Mesenchymal stem cell (in vitro differentiated cells and primary cell): Measurements from ENCODE around the gene PDK2.

Experiments
- DNase-seq: peaks from one replicate; pipeline ENCODE4 v3.0.0-alpha.2; 2013
- H2AFZ ChIP-seq: one replicate; pipeline ENCODE4 v1.6.1; 2013; ENCODE audit warnings: low read depth, mild to moderate bottlenecking, control low read depth, inconsistent platforms, low read length, moderate library complexity
- H2AK5ac ChIP-seq: 2 replicates; pipeline ENCODE4 v1.6.1; 2013; ENCODE audit warnings: low read length, moderate library complexity, mild to moderate bottlenecking, inconsistent platforms; ENCODE audit not compliant: severe bottlenecking
- H2BK120ac ChIP-seq: one replicate; pipeline ENCODE4 v1.6.1; 2013; ENCODE audit warnings: low read depth, mild to moderate bottlenecking, inconsistent platforms, low read length, moderate library complexity
- H2BK12ac ChIP-seq, 2 experiments: one replicate each; pipeline ENCODE4 v1.6.1; 2013; ENCODE audit warnings: inconsistent platforms in 2 of 2, low read length in 2 of 2, mild to moderate bottlenecking in 2 of 2, moderate library complexity in 2 of 2, control low read depth in 1 of 2
- H2BK15ac ChIP-seq: one replicate; pipeline ENCODE4 v1.6.1; 2013; ENCODE audit warnings: mild to moderate bottlenecking, low read depth, inconsistent platforms; ENCODE audit not compliant: poor library complexity, severe bottlenecking
- H2BK5ac ChIP-seq: 2 replicates; pipeline ENCODE4 v1.6.1; 2013; ENCODE audit warnings: low read depth, mild to moderate bottlenecking, low read length, control low read depth, inconsistent platforms; ENCODE audit not compliant: poor library complexity, severe bottlenecking
- H3K14ac ChIP-seq, 2 experiments: one replicate each; pipeline ENCODE4 v1.6.1; 2013; ENCODE audit warnings: inconsistent platforms in 2 of 2, low read length in 2 of 2, control low read depth in 1 of 2, mild to moderate bottlenecking in 1 of 2, moderate library complexity in 1 of 2
- H3K18ac ChIP-seq, 2 experiments: one replicate each; pipeline ENCODE4 v1.6.1; 2013; ENCODE audit warnings: inconsistent platforms in 2 of 2, low read length in 2 of 2, control low read depth in 1 of 2, low read depth in 1 of 2, mild to moderate bottlenecking in 1 of 2
- H3K23ac ChIP-seq, 2 experiments: one replicate each; pipeline ENCODE4 v1.6.1; 2013; ENCODE audit warnings: inconsistent platforms in 2 of 2, low read length in 2 of 2, mild to moderate bottlenecking in 2 of 2, moderate library complexity in 2 of 2, control low read depth in 1 of 2
- H3K27ac ChIP-seq: 2 replicates; pipeline ENCODE4 v1.5.1; 2013; ENCODE audit warnings: mild to moderate bottlenecking, moderate library complexity, low read length, control low read depth, inconsistent platforms; ENCODE audit not compliant: poor library complexity, severe bottlenecking
- H3K27me3 ChIP-seq, 2 experiments: 2 replicates each; pipeline versions ENCODE4 v1.6.1 to v1.7.0; 2013; ENCODE audit warnings: low read length in 2 of 2, mild to moderate bottlenecking in 2 of 2, moderate library complexity in 2 of 2, control low read depth in 1 of 2, inconsistent platforms in 1 of 2; ENCODE audit not compliant: control insufficient read depth in 1 of 2, insufficient read depth in 1 of 2
- H3K36me3 ChIP-seq, 2 experiments: 2 replicates each; pipeline versions ENCODE4 v1.6.1 to v1.7.0; 2013; ENCODE audit warnings: low read length in 2 of 2, control low read depth in 1 of 2, inconsistent platforms in 1 of 2, low read depth in 1 of 2, mild to moderate bottlenecking in 1 of 2; ENCODE audit not compliant: insufficient read depth in 2 of 2, control insufficient read depth in 1 of 2
- H3K4ac ChIP-seq, 2 experiments: one replicate each; pipeline ENCODE4 v1.6.1; 2013; ENCODE audit warnings: inconsistent platforms in 2 of 2, low read length in 2 of 2, mild to moderate bottlenecking in 2 of 2, moderate library complexity in 2 of 2, control low read depth in 1 of 2, low read depth in 1 of 2
- H3K4me1 ChIP-seq: 2 replicates; pipeline ENCODE4 v1.6.1; 2013; ENCODE audit warnings: low read depth, low read length, control low read depth; ENCODE audit not compliant: control insufficient read depth, insufficient read depth
- H3K4me2 ChIP-seq: 2 replicates; pipeline ENCODE4 v1.6.1; 2013; ENCODE audit warnings: low read length, mild to moderate bottlenecking, inconsistent platforms; ENCODE audit not compliant: poor library complexity, severe bottlenecking
- H3K4me3 ChIP-seq, 2 experiments: 2 replicates each; pipeline versions ENCODE4 v1.5.1 to v1.7.0; 2013; ENCODE audit warnings: low read length in 2 of 2, mild to moderate bottlenecking in 2 of 2, control low read depth in 1 of 2, low read depth in 1 of 2; ENCODE audit not compliant: insufficient read depth in 1 of 2
- H3K79me1 ChIP-seq: replicated peaks from 2 replicates; pipeline ENCODE4 v1.6.1; 2013; ENCODE audit warnings: mild to moderate bottlenecking, control low read depth, low read length, inconsistent platforms; ENCODE audit not compliant: poor library complexity, severe bottlenecking
- H3K9ac ChIP-seq: 2 replicates; pipeline ENCODE4 v1.7.0; 2013; ENCODE audit warnings: mild to moderate bottlenecking, low read length, moderate library complexity
- H3K9me3 ChIP-seq: 2 replicates; pipeline ENCODE4 v1.7.0; 2013; ENCODE audit warnings: mild to moderate bottlenecking, low read length; ENCODE audit not compliant: control insufficient read depth
- H4K8ac ChIP-seq: one replicate; pipeline ENCODE4 v1.6.1; 2013; ENCODE audit warnings: inconsistent platforms, mild to moderate bottlenecking, low read length, moderate library complexity
- H4K91ac ChIP-seq: one replicate; pipeline ENCODE4 v1.6.1; 2013; ENCODE audit warnings: mild to moderate bottlenecking, low read length, inconsistent platforms
- WGBS: methylation state at CpG from one replicate; pipeline ENCODE4 v1.1.7; 2013; ENCODE audit warnings: mixed read lengths; 5-methylcytosine and 5-hydroxymethylcytosine counted together

The PDK2 gene

DNA sequence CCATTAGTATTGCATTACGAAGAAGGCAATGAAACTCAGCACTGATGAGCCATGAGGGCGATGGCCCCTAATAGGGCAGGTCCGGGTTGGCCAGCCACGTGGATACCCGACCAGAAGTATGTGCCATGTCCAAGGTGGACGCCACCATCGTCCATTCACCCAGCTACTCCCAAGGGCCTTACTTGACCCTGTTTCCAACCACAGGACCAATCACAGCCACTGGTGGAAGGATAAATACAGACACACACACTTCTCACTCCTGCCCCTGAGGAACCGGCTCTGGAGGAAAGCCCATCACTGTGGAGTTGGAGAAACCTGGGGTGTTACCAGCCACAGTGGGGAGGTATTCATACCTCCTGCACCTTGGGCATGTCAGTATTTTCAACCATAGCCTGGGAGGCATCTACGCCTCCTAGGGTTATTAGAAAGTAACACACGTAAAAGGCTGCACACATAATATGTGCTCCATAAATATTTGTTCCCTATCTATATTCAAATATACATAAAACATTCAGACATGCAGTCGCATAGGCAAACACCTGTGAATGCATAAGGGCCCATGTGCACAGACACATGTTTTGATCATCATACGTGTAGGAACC, 44.6 kb upstream of the PDK2 start:
- Histone ChIP-seq H2BK120ac (peak overlapping the region; percentile 69), H2AK5ac (peak overlapping the region; percentile 97), H2BK12ac (peak overlapping the region; percentile 98), H3K4me2 (no peak overlapping the region), H4K8ac (peak overlapping the region; percentile 52), H2BK5ac (peak overlapping the region; percentile 58), H3K27me3 (no peaks in the 10 kb centered on the region), H3K4me1 (peaks cover 60% of the 10 kb centered on the region), H2AFZ (no peak overlapping the region), H3K27ac (peak overlapping the region; percentile 83), H2BK15ac (no peak overlapping the region), H3K9me3 (no peaks in the 10 kb centered on the region), H3K79me1 (no peaks in the 10 kb centered on the region), H3K36me3 (no peaks in the 10 kb centered on the region), H3K23ac (no peak overlapping the region), H4K91ac (peak overlapping the region; percentile 71), H3K4ac (peak overlapping the region; percentile 61 to 96), H3K14ac (peak overlapping the region in 1 of 2 experiments; percentile 44), H3K18ac (peak overlapping the region; percentile 3 to 55), H3K9ac (no peak overlapping the region), H3K4me3 (no peak overlapping the region)
- DNase-seq, result no peak
- 86% methylated on average over 11 of the region's 12 CpGs for WGBS

DNA sequence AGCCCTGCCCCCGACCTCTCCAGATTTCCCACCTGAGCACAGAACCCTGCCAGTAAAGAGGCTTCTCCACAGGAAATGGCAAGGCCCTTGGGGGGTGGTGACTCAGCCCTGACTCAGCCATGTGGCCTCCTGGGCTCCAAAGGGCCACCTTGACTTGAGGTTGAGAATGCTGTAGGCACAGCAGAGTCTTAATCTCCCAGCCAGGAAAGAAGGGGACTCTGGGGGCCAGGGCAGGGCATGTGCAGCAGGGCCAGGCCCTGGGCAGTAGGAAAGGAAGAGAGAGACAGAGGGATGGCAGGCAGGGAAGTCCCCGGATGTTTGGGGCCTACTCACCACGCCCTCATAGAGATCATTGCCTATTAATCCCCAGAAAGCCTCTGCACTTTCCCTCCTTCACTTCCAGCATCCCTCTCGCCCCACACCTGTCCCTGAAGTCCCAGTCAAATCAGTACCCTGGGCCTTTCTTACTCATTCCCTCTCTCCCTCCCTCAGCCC, 44.0 kb upstream of the PDK2 start:
- no peaks in the 10 kb centered on the region for H3K9me3 ChIP-seq
- peak overlapping the region in 1 of 2 experiments; percentile 72 for H3K14ac ChIP-seq
- peak overlapping the region; percentile 38 for H3K9ac ChIP-seq

DNA sequence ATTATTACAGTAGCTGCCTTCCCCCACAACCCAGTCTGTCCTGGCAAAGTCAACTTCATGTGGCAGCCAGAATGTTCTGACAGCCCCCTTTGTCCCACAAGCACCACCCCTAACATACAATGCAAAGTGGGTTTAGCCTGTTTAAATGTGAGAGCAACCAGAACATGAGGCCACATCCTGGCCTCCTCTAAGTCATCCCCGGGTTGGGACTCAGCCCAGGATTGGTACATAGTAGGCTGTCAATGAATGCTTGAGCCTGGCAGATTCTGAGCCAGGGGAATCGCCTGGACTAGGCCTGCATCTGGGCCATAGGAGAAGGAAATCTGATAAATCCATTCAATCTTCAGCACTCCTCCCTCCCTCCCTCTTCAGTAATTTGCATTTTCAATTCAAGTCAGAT, 43.5 kb upstream of the PDK2 start:
- Histone ChIP-seq H3K23ac (no peak overlapping the region), H3K36me3 (no peaks in the 10 kb centered on the region)
- 86% methylated on average over 2 of the region's 2 CpGs for WGBS

More for the DNA sequence above, 44.0 kb upstream of the PDK2 start:
- no peaks in the 10 kb centered on the region for H3K36me3 ChIP-seq
- peak overlapping the region; percentile 2 for H4K8ac ChIP-seq
- H3K18ac ChIP-seq, result peak overlapping the region; percentile 63 to 88
- no peak overlapping the region for H2AFZ ChIP-seq
- H3K4me2 ChIP-seq, result no peak overlapping the region
- H3K27ac ChIP-seq, result peak overlapping the region; percentile 83
- WGBS, result 29% methylated on average over 4 of the region's 4 CpGs
- peak overlapping the region; percentile 85 for H4K91ac ChIP-seq
- peak overlapping the region in 1 of 2 experiments; percentile 46 for H3K23ac ChIP-seq
- peak overlapping the region; percentile 35 for H2BK5ac ChIP-seq
- peak overlapping the region; percentile 87 for H2AK5ac ChIP-seq
- no peaks in the 10 kb centered on the region for H3K27me3 ChIP-seq
- peak overlapping the region; percentile 73 to 98 for H2BK12ac ChIP-seq
- DNase-seq, result peak; percentile 84
- peaks cover 60% of the 10 kb centered on the region for H3K4me1 ChIP-seq
- H3K4me3 ChIP-seq, result no peak overlapping the region
- H3K4ac ChIP-seq, result peak overlapping the region; percentile 79 to 96
- H2BK15ac ChIP-seq, result no peak overlapping the region
- H2BK120ac ChIP-seq, result peak overlapping the region; percentile 3
- H3K79me1 ChIP-seq, result no peaks in the 10 kb centered on the region

DNA sequence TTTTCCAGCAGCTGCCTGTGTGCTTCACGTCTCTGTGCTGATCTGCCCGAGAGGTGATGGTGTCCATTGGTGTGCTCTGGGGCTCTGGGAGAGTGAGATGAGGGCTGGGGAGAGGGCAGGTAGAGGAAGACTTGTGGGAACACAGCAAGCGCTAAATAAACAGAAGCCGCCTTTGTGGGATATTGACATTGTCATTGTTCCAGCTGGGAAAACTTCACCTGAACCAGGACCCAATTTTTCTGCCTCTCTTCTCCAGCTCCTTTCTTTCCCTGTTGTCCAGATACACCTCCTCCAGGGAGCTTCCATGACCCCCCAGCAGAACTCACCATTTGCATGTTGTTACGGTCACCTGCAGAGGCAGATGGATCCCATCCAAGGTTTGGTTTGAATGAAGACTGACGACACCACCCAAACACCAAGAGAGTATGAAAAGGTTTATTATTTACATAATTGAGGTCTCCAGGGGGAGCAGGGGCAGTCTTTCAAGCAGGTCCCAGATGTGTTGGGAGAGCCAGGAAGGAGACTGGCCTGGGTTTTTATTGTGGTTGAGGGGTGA, 42.8 kb upstream of the PDK2 start:
- Histone ChIP-seq H3K18ac (peak overlapping the region; percentile 29 to 73), H4K91ac (peak overlapping the region; percentile 76), H3K9me3 (no peaks in the 10 kb centered on the region), H3K4me2 (no peak overlapping the region), H3K23ac (no peak overlapping the region), H3K4me1 (peaks cover 50% of the 10 kb centered on the region), H3K27ac (peak overlapping the region; percentile 83), H3K9ac (no peak overlapping the region), H4K8ac (no peak overlapping the region), H3K27me3 (no peaks in the 10 kb centered on the region), H2BK5ac (peak overlapping the region; percentile 14), H3K36me3 (no peaks in the 10 kb centered on the region), H2BK15ac (peak overlapping the region; percentile 94), H2BK12ac (peak overlapping the region; percentile 69 to 83), H3K4me3 (no peak overlapping the region), H3K79me1 (no peaks in the 10 kb centered on the region), H2AK5ac (peak overlapping the region; percentile 87), H3K4ac (peak overlapping the region; percentile 30 to 41), H2AFZ (no peak overlapping the region), H3K14ac (no peak overlapping the region), H2BK120ac (peak overlapping the region; percentile 90)
- DNase-seq, result no peak
- 97% methylated on average over 5 of the region's 6 CpGs for WGBS

More for the DNA sequence above, 43.5 kb upstream of the PDK2 start:
- peak overlapping the region; percentile 83 for H3K27ac ChIP-seq
- H4K8ac ChIP-seq, result peak overlapping the region; percentile 41
- no peak overlapping the region for H3K4me2 ChIP-seq
- peak overlapping the region; percentile 87 for H2AK5ac ChIP-seq
- peak overlapping the region in 1 of 2 experiments; percentile 96 for H3K4ac ChIP-seq
- peak overlapping the region; percentile 63 to 88 for H3K18ac ChIP-seq
- peak overlapping the region; percentile 1 for H2BK120ac ChIP-seq
- H3K4me3 ChIP-seq, result no peak overlapping the region
- H3K27me3 ChIP-seq, result no peaks in the 10 kb centered on the region
- H3K79me1 ChIP-seq, result no peaks in the 10 kb centered on the region
- no peaks in the 10 kb centered on the region for H3K9me3 ChIP-seq
- H2BK5ac ChIP-seq, result peak overlapping the region; percentile 35
- H2BK15ac ChIP-seq, result no peak overlapping the region
- peaks cover 57% of the 10 kb centered on the region for H3K4me1 ChIP-seq
- H4K91ac ChIP-seq, result peak overlapping the region; percentile 79
- no peak for DNase-seq
- H2BK12ac ChIP-seq, result peak overlapping the region; percentile 73 to 98
- H3K9ac ChIP-seq, result peak overlapping the region; percentile 38
- no peak overlapping the region for H2AFZ ChIP-seq
- peak overlapping the region in 1 of 2 experiments; percentile 58 for H3K14ac ChIP-seq
